Duodenal mucosa (tissue), 2 donors: ENCODE results near the gene RPL28.

Experiments used
- H3K27ac ChIP-seq: one replicate; pipeline ENCODE4 v1.7.0; 2013; ENCODE audit warnings: low read depth, low read length
- H3K27me3 ChIP-seq, 2 donors: one replicate each; pipeline ENCODE4 v1.7.0; 2013; ENCODE audit warnings: low read length in 2 of 2, control low read depth in 1 of 2; ENCODE audit not compliant: insufficient read depth in 2 of 2, control insufficient read depth in 1 of 2
- H3K36me3 ChIP-seq, 2 donors: one replicate each; pipeline ENCODE4 v1.7.0; 2013; ENCODE audit warnings: low read length in 2 of 2, control low read depth in 1 of 2; ENCODE audit not compliant: insufficient read depth in 2 of 2, control insufficient read depth in 1 of 2
- H3K4me1 ChIP-seq, 2 donors: one replicate each; pipeline ENCODE4 v1.7.0; 2013; ENCODE audit warnings: low read length in 2 of 2, control low read depth in 1 of 2; ENCODE audit not compliant: insufficient read depth in 2 of 2, control insufficient read depth in 1 of 2
- H3K4me3 ChIP-seq, 2 donors: one replicate each; pipeline ENCODE4 v1.7.0; 2013; ENCODE audit warnings: low read length in 2 of 2, low read depth in 1 of 2
- H3K9ac ChIP-seq, 2 donors: one replicate each; pipeline ENCODE4 v1.7.0; 2013; ENCODE audit warnings: low read length in 2 of 2, low read depth in 1 of 2
- H3K9me3 ChIP-seq, 2 donors: one replicate each; pipeline ENCODE4 v1.7.0; 2013; ENCODE audit warnings: low read length in 2 of 2, control low read depth in 1 of 2; ENCODE audit not compliant: control insufficient read depth in 1 of 2

RPL28 gene

GRCh38 chr19:55385724-55386492 is at the start of gene RPL28:
Gene RPL28 (plus strand): TSS chr19:55385932. CDS start chr19:55386358, 426 bp downstream.
- peak within 1 kb of the TSS; percentile 84 to 99 for H3K4me3 ChIP-seq
- no peaks in the 10 kb centered on the region for H3K9me3 ChIP-seq
- peak within 1 kb of the TSS; percentile 94 for H3K27ac ChIP-seq
- no peaks in the 10 kb centered on the region for H3K27me3 ChIP-seq
- peaks cover 39 to 43% of the 10 kb centered on the region in 2 donors for H3K4me1 ChIP-seq
- peaks cover 31 to 40% of the 10 kb centered on the region in 2 donors for H3K36me3 ChIP-seq
- H3K9ac ChIP-seq: peak within 1 kb of the TSS; percentile 88 to 94

GRCh38 chr19:55336101-55336500 is 49.6 kb upstream of the RPL28 start:
- Histone ChIP-seq H3K27ac (no peak overlapping the region), H3K4me3 (no peak overlapping the region), H3K9me3 (no peaks in the 10 kb centered on the region), H3K9ac (no peak overlapping the region), H3K4me1 (peaks cover 11 to 20% of the 10 kb centered on the region in 2 donors), H3K36me3 (no peaks in the 10 kb centered on the region), H3K27me3 (no peaks in the 10 kb centered on the region)

- Histone ChIP-seq H3K4me1 (peaks cover 8 to 20% of the 10 kb centered on the region in 2 donors), H3K36me3 (peaks cover 5 to 6% of the 10 kb centered on the region in 2 donors), H3K27me3 (no peaks in the 10 kb centered on the region), H3K9me3 (no peaks in the 10 kb centered on the region), H3K4me3 (peak within 1 kb of the TSS; percentile 80 to 84), H3K27ac (peak within 1 kb of the TSS; percentile 93), H3K9ac (peak within 1 kb of the TSS; percentile 98)
These were observed 46.4 kb upstream of the RPL28 start, which contains the start of gene KMT5C for GRCh38 chr19:55339105-55339888. Gene KMT5C (plus strand): TSS chr19:55339876. CDS start chr19:55341937, 2,061 bp downstream.

- Histone ChIP-seq H3K9me3 (no peaks in the 10 kb centered on the region), H3K36me3 (peaks cover 5 to 12% of the 10 kb centered on the region in 2 donors), H3K4me1 (peaks cover 7 to 20% of the 10 kb centered on the region in 2 donors), H3K9ac (peak overlapping the region; percentile 98), H3K4me3 (peak overlapping the region; percentile 80 to 84), H3K27ac (peak overlapping the region; percentile 67), H3K27me3 (no peaks in the 10 kb centered on the region)
These were observed 45.6 kb upstream of the RPL28 start for GRCh38 chr19:55339889-55340783.

GRCh38 chr19:55340784-55341147 is 45.0 kb upstream of the RPL28 start:
- peaks cover 7 to 25% of the 10 kb centered on the region in 2 donors for H3K4me1 ChIP-seq
- H3K27me3 ChIP-seq: no peaks in the 10 kb centered on the region
- peak overlapping the region; percentile 80 to 84 for H3K4me3 ChIP-seq
- no peaks in the 10 kb centered on the region for H3K9me3 ChIP-seq
- H3K9ac ChIP-seq: peak overlapping the region; percentile 98
- H3K27ac ChIP-seq: peak overlapping the region; percentile 67
- H3K36me3 ChIP-seq: peaks cover 5 to 12% of the 10 kb centered on the region in 2 donors

- Histone ChIP-seq H3K36me3 (peaks cover 5 to 12% of the 10 kb centered on the region in 2 donors), H3K4me1 (peaks cover 7 to 28% of the 10 kb centered on the region in 2 donors), H3K27ac (no peak overlapping the region), H3K9me3 (no peaks in the 10 kb centered on the region), H3K9ac (peak overlapping the region in 1 of 2 donors; percentile 98), H3K4me3 (peak overlapping the region; percentile 80 to 84), H3K27me3 (no peaks in the 10 kb centered on the region)
These were observed 44.6 kb upstream of the RPL28 start for GRCh38 chr19:55341171-55341588.

- no peak overlapping the region for H3K9ac ChIP-seq
- peaks cover 5 to 15% of the 10 kb centered on the region in 2 donors for H3K36me3 ChIP-seq
- H3K4me3 ChIP-seq: peak overlapping the region in 1 of 2 donors; percentile 84
- H3K9me3 ChIP-seq: no peaks in the 10 kb centered on the region
- no peak overlapping the region for H3K27ac ChIP-seq
- peaks cover 7 to 28% of the 10 kb centered on the region in 2 donors for H3K4me1 ChIP-seq
- H3K27me3 ChIP-seq: no peaks in the 10 kb centered on the region
These were observed 43.9 kb upstream of the RPL28 start for GRCh38 chr19:55341595-55342531.

- H3K9ac ChIP-seq: no peak overlapping the region
- peaks cover 0 to 20% of the 10 kb centered on the region in 2 donors for H3K4me1 ChIP-seq
- peaks cover 5 to 15% of the 10 kb centered on the region in 2 donors for H3K36me3 ChIP-seq
- no peak overlapping the region for H3K4me3 ChIP-seq
- H3K9me3 ChIP-seq: no peaks in the 10 kb centered on the region
- no peaks in the 10 kb centered on the region for H3K27me3 ChIP-seq
- H3K27ac ChIP-seq: no peak overlapping the region
These were observed 41.3 kb upstream of the RPL28 start for GRCh38 chr19:55344444-55344843.
